Hepatocyte (in vitro differentiated cells): ENCODE measurements around the gene CDK14. TPM values are rescaled to one million over a fixed set of nuclear protein-coding genes. Genes with fewer than 3 reads are reported as not detected.

Experiments
- DNase-seq: peaks from one replicate; pipeline ENCODE4 v3.0.0-alpha.2; 2016; ENCODE audit warnings: low spot score
- H2AFZ ChIP-seq: fragments of 200-600 bp; sonication (generic); 2 replicates; pipeline ENCODE4 v1.6.0; 2016; ENCODE audit warnings: antibody characterized with exemption, mild to moderate bottlenecking
- H3K27ac ChIP-seq: fragments of 200-600 bp; sonication (generic); 2 replicates; pipeline ENCODE4 v1.5.1; 2016; ENCODE audit warnings: mild to moderate bottlenecking
- H3K27me3 ChIP-seq: fragments of 200-600 bp; sonication (generic); 2 replicates; pipeline ENCODE4 v1.6.1; 2016
- H3K36me3 ChIP-seq: fragments of 200-600 bp; sonication (generic); replicated peaks from 2 replicates; pipeline ENCODE4 v1.5.1; 2016; ENCODE audit warnings: low read depth; ENCODE audit not compliant: insufficient read depth
- H3K4me1 ChIP-seq: fragments of 200-600 bp; sonication (generic); 2 replicates; pipeline ENCODE4 v1.5.1; 2016; ENCODE audit warnings: mild to moderate bottlenecking, moderate library complexity; ENCODE audit not compliant: insufficient read depth
- H3K4me2 ChIP-seq: fragments of 200-600 bp; sonication (generic); 2 replicates; pipeline ENCODE4 v1.6.0; 2016
- H3K4me3 ChIP-seq: fragments of 200-600 bp; sonication (generic); 2 replicates; pipeline ENCODE4 v1.5.1; 2016; ENCODE audit warnings: mild to moderate bottlenecking
- H3K79me2 ChIP-seq: fragments of 200-600 bp; sonication (generic); 2 replicates; pipeline ENCODE4 v1.6.0; 2017; ENCODE audit warnings: mild to moderate bottlenecking
- H3K9me2 ChIP-seq: fragments of 200-600 bp; sonication (generic); replicated peaks from 2 replicates; pipeline ENCODE4 v1.6.0; 2017; ENCODE audit warnings: mild to moderate bottlenecking; ENCODE audit not compliant: insufficient read depth
- H3K9me3 ChIP-seq: fragments of 200-600 bp; sonication (generic); 2 replicates; pipeline ENCODE4 v1.5.1; 2016; ENCODE audit warnings: low read depth, mild to moderate bottlenecking
- H4K20me1 ChIP-seq: fragments of 200-600 bp; sonication (generic); 2 replicates; pipeline ENCODE4 v1.6.0; 2016; ENCODE audit warnings: mild to moderate bottlenecking; ENCODE audit not compliant: insufficient read depth, poor library complexity, severe bottlenecking
- CTCF ChIP-seq: fragments of 200-600 bp; sonication (generic); IDR thresholded peaks from 2 replicates; pipeline ENCODE4 v1.5.1; 2016; ENCODE audit warnings: antibody characterized with exemption, mild to moderate bottlenecking; ENCODE audit not compliant: poor library complexity
- EZH2 ChIP-seq: fragments of 200-600 bp; sonication (generic); IDR thresholded peaks from 2 replicates; pipeline ENCODE4 v1.6.1; 2016; ENCODE audit warnings: antibody characterized with exemption, mild to moderate bottlenecking, borderline replicate concordance
- EZH2phosphoT487 ChIP-seq: fragments of 200-600 bp; sonication (generic); IDR thresholded peaks from one replicate; pipeline ENCODE4 v1.6.1; 2018; ENCODE audit warnings: antibody characterized with exemption, mild to moderate bottlenecking, low read depth, moderate library complexity; ENCODE audit not compliant: unreplicated experiment, severe bottlenecking
- WGBS: methylation state at CpG from one replicate; pipeline ENCODE4 v1.1.6; 2016; ENCODE audit warnings: low lambda C conversion rate; ENCODE audit errors: missing lambda C conversion rate; 5-methylcytosine and 5-hydroxymethylcytosine counted together
- polyA plus RNA-seq: library from polyadenylated mRNA; unstranded; fragments of >200 nt; fragmentation: Nextera tagmentation; extraction: Ambion mirVana; gene quantifications from 2 replicates; pipeline ENCODE4 v1.2.1, GENCODE V29; 2016
- total RNA-seq: library from RNA; depleted of rRNA; stranded (reverse); fragments of >200 nt; gene quantifications from 2 replicates; pipeline ENCODE4 v1.2.3, GENCODE V29; 2014

CDK14 gene
- total and polyA plus RNA-seq, 2 experiments from 2014 or later = 8.6 to 23.5 TPM

DNA sequence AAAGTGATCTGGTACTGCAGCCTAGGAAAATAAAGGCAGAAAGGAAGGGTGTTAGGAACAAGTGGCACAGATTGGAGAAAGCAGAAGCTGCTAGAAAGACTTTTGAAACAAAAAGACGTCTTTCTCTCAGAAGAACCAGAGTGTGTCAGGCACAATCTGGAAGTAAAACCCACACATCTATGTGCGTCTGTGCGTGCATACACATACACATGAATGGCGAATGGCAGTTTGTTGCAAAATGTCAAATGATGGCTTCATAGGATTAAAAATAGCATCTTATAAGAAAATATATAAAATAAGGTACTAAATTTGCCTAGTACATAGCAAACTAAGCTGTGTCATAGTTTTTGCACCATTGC is 246.3 kb downstream of the CDK14 start:
- Histone ChIP-seq H4K20me1 (no peaks in the 10 kb centered on the region), H3K9me3 (no peaks in the 10 kb centered on the region), H3K4me3 (no peak overlapping the region), H3K79me2 (no peaks in the 10 kb centered on the region), H2AFZ (no peak overlapping the region), H3K27me3 (no peaks in the 10 kb centered on the region), H3K4me2 (no peak overlapping the region), H3K27ac (no peak overlapping the region), H3K4me1 (no peaks in the 10 kb centered on the region), H3K9me2 (no peaks in the 10 kb centered on the region), H3K36me3 (no peaks in the 10 kb centered on the region)
- 95% methylated on average over 4 of the region's 4 CpGs for WGBS
- no peak for TF ChIP-seq EZH2phosphoT487
- no peak for TF ChIP-seq CTCF
- no peak for TF ChIP-seq EZH2
- no peak for DNase-seq

GRCh38 chr7:90843472-90843871 is 247.4 kb downstream of the CDK14 start:
- TF ChIP-seq CTCF = no peak
- TF ChIP-seq EZH2phosphoT487 = no peak
- no peak for TF ChIP-seq EZH2
- Histone ChIP-seq H3K9me3 (no peaks in the 10 kb centered on the region), H3K4me1 (no peaks in the 10 kb centered on the region), H3K4me2 (no peak overlapping the region), H3K36me3 (no peaks in the 10 kb centered on the region), H4K20me1 (no peaks in the 10 kb centered on the region), H3K79me2 (no peaks in the 10 kb centered on the region), H3K27me3 (no peaks in the 10 kb centered on the region), H3K4me3 (no peak overlapping the region), H3K27ac (no peak overlapping the region), H3K9me2 (no peaks in the 10 kb centered on the region), H2AFZ (no peak overlapping the region)
- no peak for DNase-seq

GRCh38 chr7:90844421-90844820 is 248.3 kb downstream of the CDK14 start:
- H3K4me2 ChIP-seq = no peak overlapping the region
- no peaks in the 10 kb centered on the region for H4K20me1 ChIP-seq
- no peaks in the 10 kb centered on the region for H3K9me2 ChIP-seq
- no peak overlapping the region for H3K27ac ChIP-seq
- WGBS = 96% methylated on average over 1 of the region's 1 CpG
- no peak overlapping the region for H2AFZ ChIP-seq
- H3K4me3 ChIP-seq = no peak overlapping the region
- no peaks in the 10 kb centered on the region for H3K79me2 ChIP-seq
- TF ChIP-seq EZH2 = no peak
- TF ChIP-seq EZH2phosphoT487 = no peak
- no peak for TF ChIP-seq CTCF
- H3K36me3 ChIP-seq = no peaks in the 10 kb centered on the region
- no peak for DNase-seq
- H3K9me3 ChIP-seq = no peaks in the 10 kb centered on the region
- H3K27me3 ChIP-seq = no peaks in the 10 kb centered on the region
- H3K4me1 ChIP-seq = no peaks in the 10 kb centered on the region

DNA sequence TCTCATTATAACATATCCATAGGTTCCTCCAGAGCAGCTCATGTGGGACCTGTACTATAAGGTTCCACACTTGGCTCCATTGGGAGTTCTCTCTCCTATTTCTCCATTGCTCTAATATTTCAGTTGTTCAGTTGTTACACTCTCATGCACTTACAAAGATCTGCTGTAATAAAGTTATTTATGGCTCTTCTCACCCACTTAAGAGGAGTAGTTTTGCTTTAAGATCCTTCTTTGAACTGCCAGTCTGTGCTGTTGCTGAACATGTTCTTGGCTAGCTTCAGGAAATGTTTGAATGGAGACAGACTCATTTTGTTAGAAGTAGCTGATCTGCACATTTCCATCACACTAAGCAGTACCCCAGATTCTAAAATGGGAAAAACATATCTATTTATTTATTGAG is 250.1 kb downstream of the CDK14 start:
- no peak for DNase-seq
- TF ChIP-seq EZH2phosphoT487 (no peak), CTCF (no peak), EZH2 (no peak)
- no peaks in the 10 kb centered on the region for H3K9me2 ChIP-seq
- H3K27ac ChIP-seq = no peak overlapping the region
- H3K4me3 ChIP-seq = no peak overlapping the region
- no peaks in the 10 kb centered on the region for H4K20me1 ChIP-seq
- H3K4me2 ChIP-seq = no peak overlapping the region
- H3K9me3 ChIP-seq = no peaks in the 10 kb centered on the region
- no peaks in the 10 kb centered on the region for H3K36me3 ChIP-seq
- H3K27me3 ChIP-seq = no peaks in the 10 kb centered on the region
- H2AFZ ChIP-seq = no peak overlapping the region
- H3K4me1 ChIP-seq = no peaks in the 10 kb centered on the region
- no peaks in the 10 kb centered on the region for H3K79me2 ChIP-seq
